NAMALWA (cell line): ENCODE results near the gene MC2R.
A peak's percentile ranks its signal among the peaks of the same experiment; 100 is the strongest.
"Not testable (repeated sequence)": the region's sequence is repeated elsewhere in the genome, so short reads cannot be mapped to it uniquely, and the experiment has no call there.

ENCODE experiments used
- DNase-seq: peaks from one replicate; pipeline ENCODE4 v3.0.0-alpha.2; 2015; ENCODE audit warnings: low spot score

MC2R gene

GRCh38 chr18:13893418-13893760 lies 21.9 kb downstream of the MC2R start:
- DNase-seq: peak; percentile 55

- no peak for DNase-seq
Measured at GRCh38 chr18:13892098-13892497, 23.2 kb downstream of the MC2R start.

GRCh38 chr18:13890761-13891361 lies 24.5 kb downstream of the MC2R start:
- no peak for DNase-seq

- no peak for DNase-seq
Measured at GRCh38 chr18:13889671-13890070, 25.7 kb downstream of the MC2R start.

- no peak for DNase-seq
Measured at GRCh38 chr18:13888191-13888716, 27.1 kb downstream of the MC2R start.

GRCh38 chr18:13885009-13885408 lies 30.3 kb downstream of the MC2R start:
- DNase-seq: no peak

GRCh38 chr18:13879937-13880336 lies 35.4 kb downstream of the MC2R start:
- no peak for DNase-seq

- DNase-seq: no peak
Measured at GRCh38 chr18:13879492-13879891, 35.8 kb downstream of the MC2R start.

GRCh38 chr18:13878857-13879256 lies 36.5 kb downstream of the MC2R start:
- no peak for DNase-seq

GRCh38 chr18:13877157-13877556 lies 38.2 kb downstream of the MC2R start:
- DNase-seq: no peak

- no peak for DNase-seq
Measured at GRCh38 chr18:13874558-13874957, 40.8 kb downstream of the MC2R start.

- no peak for DNase-seq
Measured at GRCh38 chr18:13872932-13873331, 42.4 kb downstream of the MC2R start.

GRCh38 chr18:13872373-13872772 lies 43.0 kb downstream of the MC2R start:
- DNase-seq: no peak

GRCh38 chr18:13871701-13872100 lies 43.6 kb downstream of the MC2R start:
- no peak for DNase-seq

GRCh38 chr18:13868501-13869271 lies 46.6 kb downstream of the MC2R start:
- no peak for DNase-seq

GRCh38 chr18:13862898-13863297 lies 52.4 kb downstream of the MC2R start:
- not testable (repeated sequence) for DNase-seq

- no peak for DNase-seq
Measured at GRCh38 chr18:13849791-13850190, 65.5 kb downstream of the MC2R start.

GRCh38 chr18:13836559-13836958 lies 78.8 kb downstream of the MC2R start:
- no peak for DNase-seq

GRCh38 chr18:13835202-13835601 lies 80.1 kb downstream of the MC2R start:
- DNase-seq: no peak

GRCh38 chr18:13834496-13835015 lies 80.8 kb downstream of the MC2R start:
- no peak for DNase-seq
